ENCODE measurements around the gene PPP6R2.

DNA sequence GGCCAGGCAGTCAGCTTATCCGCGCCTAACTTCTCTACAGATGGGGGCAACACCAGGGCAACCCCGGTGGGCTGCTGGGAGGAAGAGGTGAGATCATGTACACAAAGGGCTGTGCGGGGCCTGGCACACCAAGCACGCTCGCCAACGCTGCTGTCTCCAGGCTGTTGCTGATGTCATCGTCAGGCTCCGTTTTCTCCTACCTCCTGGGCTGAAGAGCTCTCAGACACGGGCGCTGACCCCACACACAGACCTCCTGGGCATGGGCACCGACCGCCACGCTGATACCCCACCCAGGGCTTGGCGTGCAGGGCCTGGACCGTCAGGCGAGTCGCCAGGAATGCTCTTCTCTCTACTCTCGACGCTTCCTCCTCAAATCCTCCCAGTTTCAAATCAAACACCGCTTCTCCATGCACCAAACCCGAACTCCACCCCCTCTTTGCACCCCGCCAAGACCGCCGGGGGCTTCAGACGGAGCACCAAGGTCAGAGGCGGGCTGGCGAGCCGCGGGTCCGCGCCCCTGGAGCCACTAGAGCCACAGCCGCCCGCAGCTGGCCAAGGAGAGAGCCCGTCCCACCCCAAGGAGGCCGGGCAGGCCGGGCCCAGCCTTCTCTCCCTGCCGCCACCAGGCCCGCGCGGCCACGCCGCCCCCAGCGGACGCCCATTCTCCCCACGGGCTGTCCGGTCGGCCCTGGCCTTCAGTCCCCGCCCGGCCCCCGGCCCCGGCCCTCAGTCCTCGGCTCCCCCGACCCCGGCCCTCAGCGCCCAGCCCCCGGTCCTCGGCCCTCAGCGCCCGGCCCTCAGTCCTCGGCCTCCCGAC lies 130.9 kb downstream of the PPP6R2 start:
- TF ChIP-seq RAD21 (conservative IDR thresholded peaks at IDR 0.05) (no peak), EZH2 (IDR thresholded peaks at IDR 0.05; ENCODE audit: borderline replicate concordance, insufficient read depth, low read length, poor library complexity, severe bottlenecking) (no peak)
- TF ChIP-seq, protein P1, sequence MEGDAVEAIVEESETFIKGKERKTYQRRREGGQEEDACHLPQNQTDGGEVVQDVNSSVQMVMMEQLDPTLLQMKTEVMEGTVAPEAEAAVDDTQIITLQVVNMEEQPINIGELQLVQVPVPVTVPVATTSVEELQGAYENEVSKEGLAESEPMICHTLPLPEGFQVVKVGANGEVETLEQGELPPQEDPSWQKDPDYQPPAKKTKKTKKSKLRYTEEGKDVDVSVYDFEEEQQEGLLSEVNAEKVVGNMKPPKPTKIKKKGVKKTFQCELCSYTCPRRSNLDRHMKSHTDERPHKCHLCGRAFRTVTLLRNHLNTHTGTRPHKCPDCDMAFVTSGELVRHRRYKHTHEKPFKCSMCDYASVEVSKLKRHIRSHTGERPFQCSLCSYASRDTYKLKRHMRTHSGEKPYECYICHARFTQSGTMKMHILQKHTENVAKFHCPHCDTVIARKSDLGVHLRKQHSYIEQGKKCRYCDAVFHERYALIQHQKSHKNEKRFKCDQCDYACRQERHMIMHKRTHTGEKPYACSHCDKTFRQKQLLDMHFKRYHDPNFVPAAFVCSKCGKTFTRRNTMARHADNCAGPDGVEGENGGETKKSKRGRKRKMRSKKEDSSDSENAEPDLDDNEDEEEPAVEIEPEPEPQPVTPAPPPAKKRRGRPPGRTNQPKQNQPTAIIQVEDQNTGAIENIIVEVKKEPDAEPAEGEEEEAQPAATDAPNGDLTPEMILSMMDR (IDR thresholded peaks at IDR 0.05; ENCODE audit: poor library complexity, severe bottlenecking): no peak
- TF ChIP-seq, protein P2, sequence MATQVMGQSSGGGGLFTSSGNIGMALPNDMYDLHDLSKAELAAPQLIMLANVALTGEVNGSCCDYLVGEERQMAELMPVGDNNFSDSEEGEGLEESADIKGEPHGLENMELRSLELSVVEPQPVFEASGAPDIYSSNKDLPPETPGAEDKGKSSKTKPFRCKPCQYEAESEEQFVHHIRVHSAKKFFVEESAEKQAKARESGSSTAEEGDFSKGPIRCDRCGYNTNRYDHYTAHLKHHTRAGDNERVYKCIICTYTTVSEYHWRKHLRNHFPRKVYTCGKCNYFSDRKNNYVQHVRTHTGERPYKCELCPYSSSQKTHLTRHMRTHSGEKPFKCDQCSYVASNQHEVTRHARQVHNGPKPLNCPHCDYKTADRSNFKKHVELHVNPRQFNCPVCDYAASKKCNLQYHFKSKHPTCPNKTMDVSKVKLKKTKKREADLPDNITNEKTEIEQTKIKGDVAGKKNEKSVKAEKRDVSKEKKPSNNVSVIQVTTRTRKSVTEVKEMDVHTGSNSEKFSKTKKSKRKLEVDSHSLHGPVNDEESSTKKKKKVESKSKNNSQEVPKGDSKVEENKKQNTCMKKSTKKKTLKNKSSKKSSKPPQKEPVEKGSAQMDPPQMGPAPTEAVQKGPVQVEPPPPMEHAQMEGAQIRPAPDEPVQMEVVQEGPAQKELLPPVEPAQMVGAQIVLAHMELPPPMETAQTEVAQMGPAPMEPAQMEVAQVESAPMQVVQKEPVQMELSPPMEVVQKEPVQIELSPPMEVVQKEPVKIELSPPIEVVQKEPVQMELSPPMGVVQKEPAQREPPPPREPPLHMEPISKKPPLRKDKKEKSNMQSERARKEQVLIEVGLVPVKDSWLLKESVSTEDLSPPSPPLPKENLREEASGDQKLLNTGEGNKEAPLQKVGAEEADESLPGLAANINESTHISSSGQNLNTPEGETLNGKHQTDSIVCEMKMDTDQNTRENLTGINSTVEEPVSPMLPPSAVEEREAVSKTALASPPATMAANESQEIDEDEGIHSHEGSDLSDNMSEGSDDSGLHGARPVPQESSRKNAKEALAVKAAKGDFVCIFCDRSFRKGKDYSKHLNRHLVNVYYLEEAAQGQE (IDR thresholded peaks at IDR 0.05; ENCODE audit: borderline replicate concordance): no peak

Data from neural cell (in vitro differentiated cells).